HCT116 (cell line): ENCODE results near the gene PRPF19. TPM values are rescaled to one million over a fixed set of nuclear protein-coding genes. Genes with fewer than 3 reads are reported as not detected.

Experiments
- ATAC-seq: fragments of 200-7000 bp; cut with Tn5 transposase; 2 replicates; pipeline ENCODE4 v1.9.1; 2020; ENCODE audit warnings: mild to moderate bottlenecking, moderate library complexity
- BruUV-seq: library from RNA; stranded (reverse); fragments of 400-500 nt; replicated peaks from 2 replicates; lab custom pipeline; 2021; lab: Mats Ljungman, UMichigan
- CTCF ChIA-PET: fragments of 300-600 bp; sonication (Branson Sonifier 250); formaldehyde crosslinking; loops from one replicate; lab custom pipeline; 2021; ENCODE audit warnings: antibody characterized with exemption; lab: Charles Lee
- POLR2A ChIA-PET: fragments of 300-600, 350-600 bp; sonication (Branson Sonifier 250); formaldehyde crosslinking; loops from one replicate; lab custom pipeline; 2021; ENCODE audit warnings: antibody characterized with exemption; lab: Charles Lee
- RAD21 ChIA-PET, 2 experiments: fragments of 300-600 bp; sonication (Branson Sonifier 250); formaldehyde crosslinking; loops; one replicate each; lab custom pipeline; 2023; ENCODE audit warnings: low total read pairs in 2 of 2; ENCODE audit not compliant: uncharacterized antibody in 2 of 2, unreplicated experiment in 2 of 2, low non-redundant PET in 1 of 2; lab: Charles Lee
- DNase-seq: peaks from one replicate; pipeline ENCODE4 v3.0.0-alpha.2; 2010; ENCODE audit warnings: low read depth, low spot score
- H2AFZ ChIP-seq: fragments of 200-600 bp; shearing (Covaris generic), sonication (generic); 2 replicates; pipeline ENCODE4 v1.6.1; 2017; ENCODE audit warnings: low read depth, mixed run types, mixed read lengths, antibody characterized with exemption, low read length; ENCODE audit not compliant: poor library complexity, severe bottlenecking
- H3K27ac ChIP-seq: 2 replicates; pipeline ENCODE4 v1.5.1; 2012; ENCODE audit warnings: low read depth, low read length
- H3K27me3 ChIP-seq: fragments of 200-600 bp; sonication (generic); 2 replicates; pipeline ENCODE4 v1.6.1; 2016; ENCODE audit warnings: mixed run types, low read length, mixed read lengths; ENCODE audit not compliant: insufficient read depth
- H3K36me3 ChIP-seq, 2 experiments: fragments of 200-500 bp in 1 of 2; fragments of 200-600 bp in 1 of 2; sonication (Bioruptor generic) in 1 of 2; sonication (generic) in 1 of 2; 2 replicates each; pipeline versions ENCODE4 v1.5.1 to v1.6.1; 2014 to 2016; ENCODE audit warnings: low read length in 2 of 2, inconsistent platforms in 1 of 2, mixed read lengths in 1 of 2, mixed run types in 1 of 2; ENCODE audit not compliant: insufficient read depth in 2 of 2, control insufficient read depth in 1 of 2
- H3K4me1 ChIP-seq, 2 experiments: fragments of 200-600 bp in 1 of 2; sonication (generic) in 1 of 2; 2 replicates each; pipeline versions ENCODE4 v1.5.1 to v1.6.1; 2012 to 2017; ENCODE audit warnings: low read length in 2 of 2, inconsistent platforms in 1 of 2, mild to moderate bottlenecking in 1 of 2, mixed read lengths in 1 of 2, mixed run types in 1 of 2, moderate library complexity in 1 of 2; ENCODE audit not compliant: insufficient read depth in 2 of 2, control insufficient read depth in 1 of 2
- H3K4me2 ChIP-seq: fragments of 200-600 bp; sonication (generic); 2 replicates; pipeline ENCODE4 v1.6.1; 2017; ENCODE audit warnings: mixed run types, low read length, mixed read lengths
- H3K4me3 ChIP-seq, 2 experiments: fragments of 200-600 bp in 1 of 2; sonication (generic) in 1 of 2; replicated peaks in 1 of 2; 2 replicates each; pipeline ENCODE4 v1.5.1; 2011 to 2016; ENCODE audit warnings: low read length in 2 of 2, control low read depth in 1 of 2, low read depth in 1 of 2, mild to moderate bottlenecking in 1 of 2, mixed read lengths in 1 of 2, mixed run types in 1 of 2
- H3K79me2 ChIP-seq: fragments of 200-600 bp; sonication (generic); 2 replicates; pipeline ENCODE4 v1.6.1; 2017; ENCODE audit warnings: mild to moderate bottlenecking, mixed run types, low read length, moderate library complexity, mixed read lengths; ENCODE audit not compliant: insufficient read depth
- H3K9ac ChIP-seq: fragments of 200-600 bp; sonication (generic); 2 replicates; pipeline ENCODE4 v1.6.1; 2016; ENCODE audit warnings: low read length, mixed read lengths
- H3K9me2 ChIP-seq: fragments of 200-600 bp; sonication (generic), shearing (Covaris generic); 2 replicates; pipeline ENCODE4 v1.6.1; 2017; ENCODE audit warnings: mixed run types, mild to moderate bottlenecking, moderate library complexity; ENCODE audit not compliant: insufficient read depth
- H3K9me3 ChIP-seq, 2 experiments: fragments of 200-500 bp in 1 of 2; fragments of 200-600 bp in 1 of 2; sonication (Bioruptor generic) in 1 of 2; sonication (generic) in 1 of 2; 2 replicates each; pipeline ENCODE4 v1.6.1; 2014 to 2017; ENCODE audit warnings: low read length in 2 of 2, mixed read lengths in 2 of 2, inconsistent platforms in 1 of 2, low read depth in 1 of 2, mild to moderate bottlenecking in 1 of 2, mixed run types in 1 of 2, moderate library complexity in 1 of 2; ENCODE audit not compliant: control insufficient read depth in 1 of 2, insufficient read depth in 1 of 2
- H4K20me1 ChIP-seq: fragments of 200-600 bp; sonication (generic), shearing (Covaris generic); 2 replicates; pipeline ENCODE4 v1.6.1; 2017; ENCODE audit warnings: mixed run types, mild to moderate bottlenecking, moderate library complexity; ENCODE audit not compliant: insufficient read depth
- CBX3 ChIP-seq: IDR thresholded peaks from 2 replicates; pipeline ENCODE4 v1.6.1; 2012; ENCODE audit warnings: low read depth
- EZH2phosphoT487 ChIP-seq: fragments of 200-600 bp; IDR thresholded peaks from 2 replicates; pipeline ENCODE4 v1.6.1; 2018; ENCODE audit warnings: antibody characterized with exemption, borderline replicate concordance
- REST ChIP-seq: IDR thresholded peaks from 2 replicates; pipeline ENCODE4 v1.6.1; 2012; ENCODE audit warnings: low read depth
- ZNF274 ChIP-seq: fragments of 200-500 bp; sonication (Bioruptor generic); IDR thresholded peaks from 2 replicates; pipeline ENCODE4 v1.6.1; 2014; ENCODE audit warnings: mild to moderate bottlenecking, low read depth, low read length, inconsistent platforms
- intact Hi-C: fragments of 100-400 bp; cut with micrococcal nuclease; formaldehyde crosslinking; loops from 2 replicates; pipeline ENCODE4 v1.10.0; 2022
- total RNA-seq: library from RNA; stranded (reverse); gene quantifications from one replicate; pipeline ENCODE4 v1.2.1, GENCODE V29; 2021; ENCODE audit not compliant: unreplicated experiment

The PRPF19 gene
- total RNA-seq, 1 experiment from 2014 or later: 156 TPM

- CTCF ChIA-PET: interaction anchor here (1.2 kb wide), 1 partner anchor 9 kb away, joined by 4 read pairs; no protein-coding TSS in a partner anchor
These were observed 27.9 kb downstream of the PRPF19 start for GRCh38 chr11:60878245-60879101.

More at GRCh38 chr11:60878245-60879101, 27.9 kb downstream of the PRPF19 start:
- H3K27ac ChIP-seq: no peak overlapping the region
- peaks cover 4 to 5% of the 10 kb centered on the region in 2 experiments; a peak in 2 of 4 replicates for H3K36me3 ChIP-seq
- no peak overlapping the region for H3K9ac ChIP-seq
- no peaks in the 10 kb centered on the region for H3K9me3 ChIP-seq
- H3K27me3 ChIP-seq: no peaks in the 10 kb centered on the region
- ATAC-seq (no peak), DNase-seq (no peak)
- no peaks in the 10 kb centered on the region for H3K9me2 ChIP-seq
- POLR2A ChIA-PET: no interaction called here
- no peak overlapping the region for H2AFZ ChIP-seq
- no peak overlapping the region for H3K4me2 ChIP-seq
- no peak for TF ChIP-seq CBX3
- no peak for TF ChIP-seq REST
- TF ChIP-seq EZH2phosphoT487: no peak
- no peak for TF ChIP-seq ZNF274
- TF ChIP-seq, all 23 proteins: peak for 0
- intact Hi-C loops: no loop called here
- no TSS peak for BruUV-seq
- H4K20me1 ChIP-seq: no peaks in the 10 kb centered on the region
- no peak overlapping the region for H3K4me3 ChIP-seq
- H3K4me1 ChIP-seq: no peaks in the 10 kb centered on the region
- RAD21 ChIA-PET: no interaction called here
- no peaks in the 10 kb centered on the region for H3K79me2 ChIP-seq
